ENCODE measurements around the gene DHRS9. TPM values are rescaled to one million over a fixed set of nuclear protein-coding genes. Genes with fewer than 3 reads are reported as not detected.

The DHRS9 gene
- total and polyA plus RNA-seq, 12 donors = 0.09 to 1.7 (median 0.39) TPM; not detected in 5

- Histone ChIP-seq H3K4me3 (no peak overlapping the region), H3K27ac (no peak overlapping the region), H3K4me1 (replicated peaks in 1 of 2) (no peaks in the 10 kb centered on the region), H3K9me3 (replicated peaks in 1 of 3) (no peaks in the 10 kb centered on the region), H3K27me3 (no peaks in the 10 kb centered on the region), H3K36me3 (replicated peaks in 1 of 2) (no peaks in the 10 kb centered on the region)
- TF ChIP-seq, protein P1, sequence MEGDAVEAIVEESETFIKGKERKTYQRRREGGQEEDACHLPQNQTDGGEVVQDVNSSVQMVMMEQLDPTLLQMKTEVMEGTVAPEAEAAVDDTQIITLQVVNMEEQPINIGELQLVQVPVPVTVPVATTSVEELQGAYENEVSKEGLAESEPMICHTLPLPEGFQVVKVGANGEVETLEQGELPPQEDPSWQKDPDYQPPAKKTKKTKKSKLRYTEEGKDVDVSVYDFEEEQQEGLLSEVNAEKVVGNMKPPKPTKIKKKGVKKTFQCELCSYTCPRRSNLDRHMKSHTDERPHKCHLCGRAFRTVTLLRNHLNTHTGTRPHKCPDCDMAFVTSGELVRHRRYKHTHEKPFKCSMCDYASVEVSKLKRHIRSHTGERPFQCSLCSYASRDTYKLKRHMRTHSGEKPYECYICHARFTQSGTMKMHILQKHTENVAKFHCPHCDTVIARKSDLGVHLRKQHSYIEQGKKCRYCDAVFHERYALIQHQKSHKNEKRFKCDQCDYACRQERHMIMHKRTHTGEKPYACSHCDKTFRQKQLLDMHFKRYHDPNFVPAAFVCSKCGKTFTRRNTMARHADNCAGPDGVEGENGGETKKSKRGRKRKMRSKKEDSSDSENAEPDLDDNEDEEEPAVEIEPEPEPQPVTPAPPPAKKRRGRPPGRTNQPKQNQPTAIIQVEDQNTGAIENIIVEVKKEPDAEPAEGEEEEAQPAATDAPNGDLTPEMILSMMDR (IDR thresholded peaks at IDR 0.05) = no peak
- TF ChIP-seq POLR2A (IDR thresholded peaks at IDR 0.05) = no peak
- intact Hi-C loops (cut with DNase I) = no loop called here
- WGBS, 4 donors = 67 to 77% (median 75%) methylated on average over 3 to 6 of the region's 6 CpGs
- DNase-seq = no peak
Observed at GRCh38 chr2:169087757-169088379, 18.5 kb downstream of the DHRS9 start.

DNA sequence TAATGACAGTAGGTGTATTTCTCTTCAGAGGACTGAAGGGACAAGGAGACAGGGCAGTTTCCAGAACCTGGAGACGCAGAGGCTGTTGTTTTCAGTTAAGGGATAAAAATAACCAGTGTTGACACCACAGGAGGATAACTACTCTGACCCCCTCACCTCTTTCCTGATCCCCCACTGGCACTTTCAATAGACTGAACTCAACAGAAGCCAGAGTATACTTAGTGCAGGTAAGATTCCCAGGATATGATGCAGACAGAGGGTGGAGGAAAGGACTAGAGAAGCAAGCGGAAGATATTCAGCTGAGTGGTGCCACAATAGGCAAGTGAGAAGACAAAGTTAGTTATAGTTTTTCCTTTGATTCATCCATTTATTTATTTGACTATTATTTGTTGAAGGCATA lies 19.8 kb downstream of the DHRS9 start:
- intact Hi-C loops (cut with DNase I) = no loop called here
- DNase-seq = no peak

GRCh38 chr2:169090133-169090820 lies 20.9 kb downstream of the DHRS9 start:
- no peak for TF ChIP-seq POLR2A (IDR thresholded peaks at IDR 0.05)
- TF ChIP-seq, protein P1 (IDR thresholded peaks at IDR 0.05) = no peak
- intact Hi-C loops (cut with DNase I) = no loop called here
- whole genome bisulfite sequencing, 4 donors = 62 to 75% (median 70%) methylated on average over 6 of the region's 6 CpGs

More for the DNA sequence above, 19.8 kb downstream of the DHRS9 start:
- TF ChIP-seq POLR2A (IDR thresholded peaks at IDR 0.05) = no peak
- TF ChIP-seq, protein P1 (IDR thresholded peaks at IDR 0.05) = no peak
- Histone ChIP-seq H3K27ac (no peak overlapping the region), H3K4me3 (no peak overlapping the region), H3K27me3 (no peaks in the 10 kb centered on the region), H3K4me1 (replicated peaks in 1 of 2) (no peaks in the 10 kb centered on the region), H3K36me3 (replicated peaks in 1 of 2) (no peaks in the 10 kb centered on the region), H3K9me3 (replicated peaks in 1 of 3) (no peaks in the 10 kb centered on the region)
- WGBS, 4 donors = 65 to 82% (median 76%) methylated on average over 2 of the region's 2 CpGs

DNA sequence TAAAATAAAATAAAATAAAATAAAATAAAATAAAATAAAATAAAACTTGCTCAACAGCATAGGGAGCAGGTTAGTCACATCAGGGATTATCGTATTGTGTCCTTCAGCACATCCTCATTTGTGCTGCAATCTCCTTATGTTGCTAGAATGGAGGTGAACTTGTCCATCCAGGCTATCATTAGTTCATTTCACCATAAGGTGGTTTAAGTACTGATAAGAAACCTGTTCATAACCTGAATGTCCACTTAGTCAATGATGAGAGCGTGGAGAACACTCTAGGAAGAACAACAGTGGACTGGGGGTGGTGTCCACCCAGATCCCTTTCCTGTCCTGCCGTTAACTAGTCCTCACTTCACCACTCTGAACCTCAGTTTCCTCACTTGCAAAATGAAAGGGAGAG lies 21.9 kb downstream of the DHRS9 start:
- TF ChIP-seq, protein P1 (IDR thresholded peaks at IDR 0.05) = no peak
- TF ChIP-seq POLR2A (IDR thresholded peaks at IDR 0.05) = no peak
- intact Hi-C loops (cut with DNase I) = no loop called here
- no peak for DNase-seq
- H3K27ac ChIP-seq = no peak overlapping the region
- no peaks in the 10 kb centered on the region for H3K27me3 ChIP-seq
- 81 to 91% (median 87%) methylated on average over 3 of the region's 3 CpGs for WGBS, 4 donors
- no peaks in the 10 kb centered on the region for H3K36me3 ChIP-seq (replicated peaks in 1 of 2)
- no peak overlapping the region for H3K4me3 ChIP-seq
- H3K9me3 ChIP-seq (replicated peaks in 1 of 3) = no peaks in the 10 kb centered on the region
- no peaks in the 10 kb centered on the region for H3K4me1 ChIP-seq (replicated peaks in 1 of 2)

More at GRCh38 chr2:169090133-169090820, 20.9 kb downstream of the DHRS9 start:
- Histone ChIP-seq H3K27me3 (no peaks in the 10 kb centered on the region), H3K9me3 (replicated peaks in 1 of 3) (no peaks in the 10 kb centered on the region), H3K36me3 (replicated peaks in 1 of 2) (no peaks in the 10 kb centered on the region), H3K4me3 (no peak overlapping the region), H3K27ac (no peak overlapping the region), H3K4me1 (replicated peaks in 1 of 2) (no peaks in the 10 kb centered on the region)
- no peak for DNase-seq
